H9 (cell line): ENCODE data around the gene ELFN1. TPM values are rescaled to one million over a fixed set of nuclear protein-coding genes. Genes with fewer than 3 reads are reported as not detected.
A peak's percentile ranks its signal among the peaks of the same experiment; 100 is the strongest.
"Not testable (repeated sequence)": the region's sequence is repeated elsewhere in the genome, so short reads cannot be mapped to it uniquely, and the experiment has no call there.

Experiments
- DNase-seq: peaks from one replicate; pipeline ENCODE4 v3.0.0-alpha.2; 2017
- H2AFZ ChIP-seq: one replicate; pipeline ENCODE4 v1.6.1; 2013; ENCODE audit warnings: mild to moderate bottlenecking, low read length, control low read depth, moderate library complexity
- H2AK5ac ChIP-seq: 2 replicates; pipeline ENCODE4 v1.6.1; 2013; ENCODE audit warnings: low read length, control low read depth, mixed read lengths; ENCODE audit not compliant: insufficient read length
- H2BK120ac ChIP-seq: one replicate; pipeline ENCODE4 v1.6.1; 2013; ENCODE audit warnings: low read depth, mild to moderate bottlenecking, low read length, control low read depth, inconsistent platforms; ENCODE audit not compliant: poor library complexity, severe bottlenecking
- H2BK12ac ChIP-seq: 2 replicates; pipeline ENCODE4 v1.6.1; 2013; ENCODE audit warnings: low read length, control low read depth, mixed read lengths, low read depth; ENCODE audit not compliant: insufficient read length
- H2BK15ac ChIP-seq: 2 replicates; pipeline ENCODE4 v1.6.1; 2013; ENCODE audit warnings: low read depth, low read length, control low read depth
- H2BK20ac ChIP-seq: one replicate; pipeline ENCODE4 v1.6.1; 2013; ENCODE audit warnings: low read depth, mild to moderate bottlenecking, low read length, control low read depth, inconsistent platforms; ENCODE audit not compliant: poor library complexity, severe bottlenecking
- H2BK5ac ChIP-seq: 2 replicates; pipeline ENCODE4 v1.6.1; 2013; ENCODE audit warnings: low read length, control low read depth, mixed read lengths; ENCODE audit not compliant: insufficient read length
- H3K14ac ChIP-seq: 2 replicates; pipeline ENCODE4 v1.6.1; 2013; ENCODE audit warnings: low read length, control low read depth; ENCODE audit not compliant: insufficient read depth
- H3K18ac ChIP-seq: 2 replicates; pipeline ENCODE4 v1.6.1; 2013; ENCODE audit warnings: low read depth, mild to moderate bottlenecking, mixed read lengths, low read length, control low read depth; ENCODE audit not compliant: insufficient read length
- H3K23ac ChIP-seq: 2 replicates; pipeline ENCODE4 v1.6.1; 2013; ENCODE audit warnings: low read length, control low read depth, mixed read lengths, low read depth; ENCODE audit not compliant: insufficient read length
- H3K23me2 ChIP-seq: 2 replicates; pipeline ENCODE4 v1.6.1; 2013; ENCODE audit warnings: low read depth, mild to moderate bottlenecking, mixed read lengths, low read length, control low read depth; ENCODE audit not compliant: insufficient read length, poor library complexity, severe bottlenecking
- H3K27ac ChIP-seq: 2 replicates; pipeline ENCODE4 v1.5.1; 2013; ENCODE audit warnings: low read length, control low read depth, mixed read lengths, low read depth; ENCODE audit not compliant: insufficient read length
- H3K27me3 ChIP-seq: 2 replicates; pipeline ENCODE4 v1.6.1; 2013; ENCODE audit warnings: low read length, control low read depth, inconsistent platforms; ENCODE audit not compliant: insufficient read depth
- H3K4ac ChIP-seq: 2 replicates; pipeline ENCODE4 v1.6.1; 2013; ENCODE audit warnings: low read depth, mild to moderate bottlenecking, control low read depth, inconsistent platforms, low read length, moderate library complexity
- H3K4me1 ChIP-seq: 2 replicates; pipeline ENCODE4 v1.6.1; 2013; ENCODE audit warnings: low read length, control low read depth, inconsistent platforms; ENCODE audit not compliant: insufficient read depth
- H3K4me2 ChIP-seq: 2 replicates; pipeline ENCODE4 v1.6.1; 2013; ENCODE audit warnings: low read length, control low read depth, mixed read lengths; ENCODE audit not compliant: insufficient read length, insufficient read depth
- H3K56ac ChIP-seq: 2 replicates; pipeline ENCODE4 v1.6.1; 2013; ENCODE audit warnings: low read depth, mild to moderate bottlenecking, mixed read lengths, low read length, control low read depth; ENCODE audit not compliant: insufficient read length
- H3K79me1 ChIP-seq: 2 replicates; pipeline ENCODE4 v1.6.1; 2013; ENCODE audit warnings: low read depth, mild to moderate bottlenecking, moderate library complexity, low read length, control low read depth, inconsistent platforms; ENCODE audit not compliant: insufficient read depth, poor library complexity, severe bottlenecking
- H3K79me2 ChIP-seq: 2 replicates; pipeline ENCODE4 v1.6.1; 2013; ENCODE audit warnings: low read length, control low read depth, inconsistent platforms; ENCODE audit not compliant: insufficient read depth
- H3K9ac ChIP-seq: 2 replicates; pipeline ENCODE4 v1.6.1; 2013; ENCODE audit warnings: low read length, control low read depth, mixed read lengths; ENCODE audit not compliant: insufficient read length; ENCODE audit errors: extremely low read depth
- H3K9me3 ChIP-seq: one replicate; pipeline ENCODE4 v1.6.1; 2013; ENCODE audit warnings: low read depth, low read length, inconsistent platforms; ENCODE audit not compliant: control insufficient read depth
- H3T11ph ChIP-seq: one replicate; pipeline ENCODE4 v1.6.1; 2013; ENCODE audit warnings: mild to moderate bottlenecking, low read length, control low read depth, inconsistent platforms
- H4K20me1 ChIP-seq: one replicate; pipeline ENCODE4 v1.6.1; 2013; ENCODE audit not compliant: control insufficient read depth, insufficient read length, insufficient read depth
- H4K5ac ChIP-seq: 2 replicates; pipeline ENCODE4 v1.6.1; 2013; ENCODE audit warnings: low read depth, mild to moderate bottlenecking, mixed read lengths, low read length, control low read depth; ENCODE audit not compliant: insufficient read length
- H4K8ac ChIP-seq: replicated peaks from 2 replicates; pipeline ENCODE4 v1.6.1; 2013; ENCODE audit warnings: low read length, control low read depth, mixed read lengths, low read depth; ENCODE audit not compliant: insufficient read length
- H4K91ac ChIP-seq: 2 replicates; pipeline ENCODE4 v1.6.1; 2013; ENCODE audit warnings: low read depth, mild to moderate bottlenecking, moderate library complexity, mixed read lengths, low read length, control low read depth; ENCODE audit not compliant: insufficient read length
- H3K27ac Mint-ChIP-seq, 3 experiments: 2 replicates in 2 of 3; 3 replicates in 1 of 3; pipeline ENCODE4 v1.8.0; 2020 to 2021; ENCODE audit warnings: mixed read lengths in 3 of 3, mild to moderate bottlenecking in 1 of 3, moderate library complexity in 1 of 3
- H3K27me3 Mint-ChIP-seq: 2 replicates; pipeline ENCODE4 v1.8.0; 2021; ENCODE audit warnings: low read depth, mild to moderate bottlenecking, moderate library complexity, mixed read lengths
- H3K36me3 Mint-ChIP-seq, 3 experiments: 2 replicates in 2 of 3; 3 replicates in 1 of 3; pipeline ENCODE4 v1.8.0; 2020 to 2021; ENCODE audit warnings: low read depth in 3 of 3, mixed read lengths in 3 of 3; ENCODE audit not compliant: insufficient read depth in 1 of 3
- H3K4me1 Mint-ChIP-seq, 2 experiments: 2 replicates each; pipeline ENCODE4 v1.8.0; 2020; ENCODE audit warnings: mixed read lengths in 2 of 2
- H3K4me3 Mint-ChIP-seq, 2 experiments: 2 replicates in 1 of 2; 3 replicates in 1 of 2; pipeline ENCODE4 v1.8.0; 2020 to 2021; ENCODE audit warnings: mild to moderate bottlenecking in 2 of 2, mixed read lengths in 2 of 2, moderate library complexity in 1 of 2
- H3K9me3 Mint-ChIP-seq, 2 experiments: 2 replicates in 1 of 2; 3 replicates in 1 of 2; pipeline ENCODE4 v1.8.0; 2020; ENCODE audit warnings: mild to moderate bottlenecking in 2 of 2, mixed read lengths in 2 of 2, moderate library complexity in 1 of 2
- WGBS: extraction: QIAGEN DNeasy Blood & Tissue Kit; methylation state at CpG from one replicate; pipeline ENCODE4 v1.1.7; 2013; ENCODE audit warnings: missing lambda C conversion rate, low lambda C conversion rate, mixed read lengths; ENCODE audit not compliant: insufficient read length; ENCODE audit errors: extremely low coverage; 5-methylcytosine and 5-hydroxymethylcytosine counted together
- total RNA-seq: library from RNA; stranded (reverse); gene quantifications from 2 replicates; pipeline ENCODE4 v1.2.1, GENCODE V29; 2021
- TF ChIP-seq, protein P1 (sequence below): fragments of 200-600 bp; sonication (generic); conservative IDR thresholded peaks from 3 replicates; pipeline ENCODE4 v1.8.0; 2021; ENCODE audit warnings: antibody characterized with exemption, mild to moderate bottlenecking

Gene ELFN1
- total RNA-seq, 1 experiment from 2014 or later, result 3.7 TPM

GRCh38 chr7:1717903-1718676, 48.0 kb downstream of the ELFN1 start:
- Mint-ChIP-seq H3K9me3 (no peaks in the 10 kb centered on the region), H3K4me3 (no peak overlapping the region; a peak in 1 of 5 replicates), H3K27me3 (peaks cover 1% of the 10 kb centered on the region), H3K4me1 (peaks cover 28 to 64% of the 10 kb centered on the region in 2 experiments), H3K27ac (no peak overlapping the region), H3K36me3 (no peaks in the 10 kb centered on the region)
- Histone ChIP-seq H4K8ac (no peak overlapping the region), H3T11ph (no peak overlapping the region), H3K14ac (no peak overlapping the region), H3K79me2 (no peaks in the 10 kb centered on the region), H2AFZ (no peak overlapping the region), H2BK120ac (no peak overlapping the region), H2AK5ac (no peak overlapping the region), H2BK15ac (no peak overlapping the region), H2BK20ac (no peak overlapping the region), H3K9ac (no peak overlapping the region), H3K27ac (no peak overlapping the region), H2BK5ac (no peak overlapping the region), H4K20me1 (peaks cover 3% of the 10 kb centered on the region), H4K91ac (no peak overlapping the region), H4K5ac (no peak overlapping the region), H3K23me2 (no peaks in the 10 kb centered on the region), H3K18ac (no peak overlapping the region), H3K79me1 (no peaks in the 10 kb centered on the region), H3K4ac (no peak overlapping the region), H3K4me2 (no peak overlapping the region), H3K4me1 (peaks cover 8% of the 10 kb centered on the region; the same call in 1 of the 2 replicates), H3K56ac (no peak overlapping the region), H3K9me3 (no peaks in the 10 kb centered on the region), H3K27me3 (no peaks in the 10 kb centered on the region), H2BK12ac (no peak overlapping the region), H3K23ac (no peak overlapping the region)
- no CpG with 5 or more reads among the region's 15 CpGs for WGBS
- TF ChIP-seq, protein P1, sequence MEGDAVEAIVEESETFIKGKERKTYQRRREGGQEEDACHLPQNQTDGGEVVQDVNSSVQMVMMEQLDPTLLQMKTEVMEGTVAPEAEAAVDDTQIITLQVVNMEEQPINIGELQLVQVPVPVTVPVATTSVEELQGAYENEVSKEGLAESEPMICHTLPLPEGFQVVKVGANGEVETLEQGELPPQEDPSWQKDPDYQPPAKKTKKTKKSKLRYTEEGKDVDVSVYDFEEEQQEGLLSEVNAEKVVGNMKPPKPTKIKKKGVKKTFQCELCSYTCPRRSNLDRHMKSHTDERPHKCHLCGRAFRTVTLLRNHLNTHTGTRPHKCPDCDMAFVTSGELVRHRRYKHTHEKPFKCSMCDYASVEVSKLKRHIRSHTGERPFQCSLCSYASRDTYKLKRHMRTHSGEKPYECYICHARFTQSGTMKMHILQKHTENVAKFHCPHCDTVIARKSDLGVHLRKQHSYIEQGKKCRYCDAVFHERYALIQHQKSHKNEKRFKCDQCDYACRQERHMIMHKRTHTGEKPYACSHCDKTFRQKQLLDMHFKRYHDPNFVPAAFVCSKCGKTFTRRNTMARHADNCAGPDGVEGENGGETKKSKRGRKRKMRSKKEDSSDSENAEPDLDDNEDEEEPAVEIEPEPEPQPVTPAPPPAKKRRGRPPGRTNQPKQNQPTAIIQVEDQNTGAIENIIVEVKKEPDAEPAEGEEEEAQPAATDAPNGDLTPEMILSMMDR, result no peak
- DNase-seq, result no peak

DNA sequence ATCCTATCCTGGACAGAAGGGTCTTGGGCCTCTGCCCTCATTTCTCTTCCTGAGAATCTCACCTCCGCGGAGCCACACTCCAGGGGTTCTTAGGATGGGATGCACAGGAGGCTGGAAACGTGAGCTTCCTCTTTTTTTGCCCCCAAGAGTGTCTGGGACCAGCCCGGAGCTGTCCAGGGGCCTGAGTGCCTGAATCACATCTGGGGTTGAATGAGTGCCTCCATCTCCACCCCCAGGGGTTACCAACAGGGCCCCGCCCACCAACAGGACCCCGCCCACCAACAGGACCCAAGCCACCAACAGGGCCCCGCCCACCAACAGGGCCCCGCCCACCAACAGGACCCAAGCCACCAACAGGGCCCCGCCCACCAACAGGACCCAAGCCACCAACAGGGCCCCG, 48.8 kb downstream of the ELFN1 start:
- DNase-seq, result peak; percentile 78
- not testable (repeated sequence) for H3K27me3 Mint-ChIP-seq, H3K79me2 ChIP-seq, H3K79me1 ChIP-seq, H2BK12ac ChIP-seq, H3T11ph ChIP-seq, H3K27ac Mint-ChIP-seq, H3K56ac ChIP-seq, H3K4ac ChIP-seq, H4K8ac ChIP-seq, H3K23ac ChIP-seq, H4K20me1 ChIP-seq, H3K36me3 Mint-ChIP-seq, H3K23me2 ChIP-seq, H4K5ac ChIP-seq, H3K4me3 Mint-ChIP-seq, H2BK120ac ChIP-seq, H2AK5ac ChIP-seq, H2BK20ac ChIP-seq, H3K18ac ChIP-seq, H3K4me1 ChIP-seq, H3K27me3 ChIP-seq, H2AFZ ChIP-seq, H3K27ac ChIP-seq, H2BK15ac ChIP-seq, H3K4me2 ChIP-seq, H3K9ac ChIP-seq, H3K9me3 Mint-ChIP-seq, H3K14ac ChIP-seq, H2BK5ac ChIP-seq, H3K9me3 ChIP-seq, H4K91ac ChIP-seq
- WGBS, result no CpG with 5 or more reads among the region's 10 CpGs
- H3K4me1 Mint-ChIP-seq, result peaks cover 20 to 56% of the 10 kb centered on the region in 2 experiments
